Stimulated activated CD4-positive, alpha-beta T cell treated with anti-CD3 and anti-CD28 coated beads, Interleukin-1b, Interleukin-23, amount 100 ng/mL, for 48 hours (primary cell): ENCODE data around the gene BCKDHA.
"Not testable (repeated sequence)": the region's sequence is repeated elsewhere in the genome, so short reads cannot be mapped to it uniquely, and the experiment has no call there.

Source experiments
- DNase-seq: peaks from one replicate; pipeline ENCODE4 v3.0.0-alpha.2; 2020

The BCKDHA gene

GRCh38 chr19:41427647-41428480 is 30.2 kb downstream of the BCKDHA start:
- DNase-seq = no peak

DNA sequence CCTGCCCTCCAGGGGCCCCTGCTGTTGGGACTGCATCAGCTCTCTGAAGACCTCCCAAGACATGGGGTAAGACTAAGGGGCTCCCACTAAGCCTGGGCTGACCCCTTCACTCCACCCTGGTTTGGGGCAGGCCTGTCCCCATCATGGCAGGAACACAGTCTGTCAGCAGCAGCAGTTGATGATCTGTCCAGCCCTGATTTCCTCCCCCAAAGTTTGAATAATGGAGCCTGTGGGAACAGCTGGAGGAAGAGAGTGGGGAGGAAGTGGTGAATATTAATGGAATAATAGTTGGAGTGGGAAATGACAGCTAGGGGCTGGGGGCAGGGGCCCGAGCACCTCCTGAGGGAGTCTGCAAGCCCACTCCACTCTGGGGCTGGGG is 30.9 kb downstream of the BCKDHA start:
- no peak for DNase-seq

GRCh38 chr19:41430922-41431321 is 33.3 kb downstream of the BCKDHA start:
- no peak for DNase-seq

DNA sequence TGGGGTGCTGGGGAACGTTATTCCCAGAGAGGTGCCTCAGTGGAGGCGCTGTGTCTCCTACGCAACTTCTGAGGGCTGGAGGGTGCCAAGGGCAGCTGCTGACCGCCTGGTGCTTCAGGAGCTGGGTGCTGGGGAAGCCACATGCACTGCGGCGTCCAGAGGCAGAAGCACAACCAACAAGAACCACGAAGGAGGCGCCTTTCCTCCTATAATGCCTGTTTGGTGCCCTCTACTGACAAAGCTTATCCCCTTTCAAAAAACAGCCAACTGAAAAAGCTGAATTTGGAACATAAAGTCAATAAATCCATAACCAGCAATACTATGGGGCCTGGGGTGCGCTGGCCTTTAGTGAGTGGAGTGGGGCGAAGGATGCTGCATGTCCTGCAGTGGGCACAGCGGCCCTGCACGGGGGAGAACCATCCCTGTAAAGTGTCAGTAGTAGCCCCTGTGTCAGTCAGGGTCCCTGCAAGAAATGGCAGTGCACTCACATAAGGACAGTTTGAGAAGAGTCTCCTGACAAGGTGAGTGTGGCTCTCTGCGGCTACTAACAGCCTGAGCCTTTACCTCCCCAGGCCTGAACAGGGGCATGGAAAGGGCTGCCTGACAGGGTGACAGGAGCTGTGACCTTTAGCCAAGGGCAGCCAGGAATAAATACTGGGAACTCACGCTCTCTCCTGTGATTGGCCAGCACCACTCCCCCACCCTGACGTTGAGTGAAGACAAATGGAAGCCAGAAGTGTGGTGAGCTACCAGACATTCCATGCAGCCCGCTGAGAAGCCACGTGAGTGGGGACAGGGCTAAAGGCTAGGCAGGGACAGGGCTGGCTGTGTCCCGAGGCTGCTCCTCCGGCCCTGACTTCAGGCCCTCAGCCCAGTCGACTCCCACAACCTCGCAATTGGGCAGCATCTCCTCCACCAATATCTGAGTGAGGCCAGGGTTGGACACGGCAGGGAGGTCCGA is 34.1 kb downstream of the BCKDHA start:
- DNase-seq = no peak

DNA sequence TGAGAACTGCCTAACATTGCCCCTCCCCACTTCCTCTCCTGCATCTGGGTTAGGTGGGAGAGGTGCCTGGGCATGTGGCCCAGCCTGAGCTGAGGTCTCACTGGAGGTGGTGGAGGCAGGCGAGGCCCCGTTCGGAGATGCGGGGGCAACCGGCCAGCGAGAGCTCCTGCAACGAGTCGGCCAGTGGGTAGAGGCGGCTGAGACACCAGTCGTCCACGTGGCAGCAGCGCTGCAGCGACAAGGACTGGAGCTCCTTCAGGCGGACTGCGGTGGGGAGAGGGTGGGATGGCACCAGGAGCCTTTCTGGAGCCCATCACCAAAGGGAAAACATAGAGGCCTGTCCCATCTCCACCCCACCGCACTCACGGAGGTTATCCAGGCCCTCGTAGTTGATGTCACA is 35.6 kb downstream of the BCKDHA start:
- no peak for DNase-seq

DNA sequence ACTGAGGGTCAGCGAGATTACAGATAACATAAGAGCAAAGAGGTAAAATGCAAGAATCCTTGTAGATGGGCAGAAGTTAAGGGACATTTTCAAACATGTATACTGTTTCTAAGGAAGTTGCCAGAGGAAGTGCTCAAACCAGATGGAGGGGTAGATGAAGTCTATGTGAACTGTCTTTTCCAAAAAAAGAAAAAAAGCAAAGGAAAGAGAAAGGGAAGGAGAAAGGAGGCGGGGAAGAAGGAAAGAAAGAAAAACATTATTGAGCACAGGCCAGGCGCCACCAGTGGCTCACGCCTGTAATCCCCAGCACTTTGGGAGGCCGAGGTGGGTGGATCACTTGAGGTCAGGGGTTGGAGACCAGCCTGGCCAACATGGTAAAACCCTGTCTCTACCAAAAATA is 36.8 kb downstream of the BCKDHA start:
- DNase-seq = no peak

DNA sequence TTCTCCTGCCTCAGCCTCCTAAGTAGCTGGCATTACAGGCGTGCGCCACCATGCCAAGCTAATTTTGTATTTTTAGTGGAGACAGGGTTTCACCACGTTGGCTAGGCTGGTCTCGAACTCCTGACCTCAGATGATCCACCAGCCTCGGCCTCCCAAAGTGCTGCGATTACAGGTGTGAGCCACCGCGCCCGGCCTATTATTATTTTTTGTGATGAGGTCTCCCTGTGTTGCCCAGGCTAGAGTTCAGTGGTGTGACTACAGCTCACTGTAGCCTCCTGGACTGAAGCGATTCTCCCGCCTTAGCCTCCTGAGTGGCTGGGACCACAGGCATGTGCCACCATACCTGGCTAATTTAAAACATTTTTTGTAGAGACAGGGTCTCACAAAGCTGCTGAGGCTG is 37.8 kb downstream of the BCKDHA start:
- not testable (repeated sequence) for DNase-seq

DNA sequence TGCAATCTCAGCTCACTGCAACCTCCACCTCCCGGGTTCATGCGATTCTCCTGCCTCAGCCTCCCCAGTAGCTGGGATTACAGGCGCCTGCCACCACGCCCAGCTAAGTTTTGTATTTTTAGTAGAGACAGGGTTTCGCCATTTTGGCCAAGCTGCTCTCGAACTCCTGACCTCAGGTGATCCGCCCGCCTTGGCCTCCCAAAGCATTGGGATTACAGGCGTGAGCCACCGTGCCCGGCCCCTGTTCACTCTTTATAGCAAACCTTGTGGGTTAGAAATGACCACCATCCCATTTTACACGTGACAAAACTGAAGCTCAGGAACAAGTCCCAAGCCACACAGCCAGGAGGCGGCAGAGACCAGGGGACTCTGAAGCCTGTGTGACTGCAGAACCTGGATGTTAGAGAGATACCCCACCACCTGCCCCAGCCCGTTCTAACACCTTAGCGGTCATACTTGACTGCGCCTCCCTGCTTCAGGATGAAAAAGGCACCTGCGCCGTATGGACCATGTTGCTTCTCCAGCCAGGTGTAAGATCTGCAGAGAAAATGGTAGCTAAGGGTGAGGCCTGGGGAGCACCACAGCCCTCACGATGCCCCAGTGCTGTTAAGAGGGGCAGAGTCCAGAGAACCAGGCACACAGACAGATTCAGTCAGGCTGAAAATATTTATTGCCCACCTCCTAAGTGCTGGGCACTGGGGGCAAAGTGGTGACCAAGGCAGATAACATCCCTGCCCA is 38.5 kb downstream of the BCKDHA start:
- DNase-seq = no peak

- no peak for DNase-seq
Observed at GRCh38 chr19:41436674-41436951, 39.0 kb downstream of the BCKDHA start.

DNA sequence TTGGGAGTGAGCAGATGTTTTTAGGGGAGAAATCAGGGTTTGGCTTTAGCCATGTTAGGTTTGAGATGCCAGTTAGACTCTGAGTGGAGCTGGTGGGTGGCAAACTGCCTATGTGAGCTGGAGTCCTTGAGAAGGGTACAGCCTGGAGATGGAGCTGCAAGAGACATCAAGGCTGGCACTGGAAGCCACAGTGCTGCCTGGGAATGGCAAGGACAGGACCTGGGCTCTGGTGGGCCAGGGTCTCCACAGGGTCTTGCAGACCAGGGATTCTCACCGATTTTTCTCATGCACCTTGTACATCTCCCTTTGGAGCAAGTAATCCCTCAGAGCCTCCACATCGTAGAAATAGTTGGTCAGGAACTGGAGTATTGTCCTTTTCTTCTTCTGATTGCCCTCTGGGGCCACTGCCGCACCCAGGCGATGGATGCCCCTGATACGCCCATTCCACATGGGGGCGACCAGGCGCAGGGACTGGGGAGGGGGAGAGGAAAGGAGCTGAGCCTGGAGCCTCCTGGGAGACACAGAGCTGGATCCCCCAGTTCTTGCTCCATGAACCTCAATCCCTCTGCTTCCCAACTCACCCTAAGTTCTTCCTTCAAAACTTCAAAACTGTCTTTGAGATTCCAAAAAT is 40.4 kb downstream of the BCKDHA start:
- no peak for DNase-seq

DNA sequence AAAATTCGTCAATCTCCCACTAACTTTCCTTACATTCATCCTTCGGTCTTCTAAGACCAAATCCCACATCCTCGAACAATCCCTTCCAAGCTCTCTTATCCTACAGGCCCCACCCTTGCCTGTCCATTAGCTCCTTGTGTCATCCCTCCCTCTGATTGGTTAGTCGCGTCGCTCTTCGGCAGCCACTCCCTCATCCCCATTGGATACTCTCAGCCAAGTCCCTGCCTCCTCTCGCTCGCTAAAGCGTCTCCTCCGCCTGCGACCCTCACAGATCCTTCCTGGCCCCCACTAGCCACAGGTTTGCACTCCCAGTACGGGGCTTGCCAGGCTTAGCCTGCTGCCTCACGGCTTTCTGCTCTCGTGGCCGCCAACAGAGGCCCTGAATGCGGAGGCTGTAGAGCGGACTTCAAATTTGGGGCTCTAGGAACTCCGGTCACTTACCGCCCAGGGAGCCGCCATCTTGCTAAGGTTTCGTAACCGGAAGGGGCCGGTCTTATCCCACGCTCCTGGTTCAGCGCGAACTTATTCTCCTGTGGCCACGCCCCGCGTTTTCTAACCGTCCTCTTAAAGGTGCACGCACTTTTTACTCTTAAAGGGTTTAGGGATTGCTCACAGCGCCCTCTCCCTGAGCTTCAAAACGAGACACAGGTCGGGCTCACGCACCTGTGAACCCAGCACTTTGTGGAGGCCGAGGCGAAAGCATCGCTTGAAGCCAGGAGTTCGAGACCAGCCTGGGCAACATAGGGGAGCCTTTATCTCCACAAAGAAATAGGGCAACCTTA is 42.0 kb downstream of the BCKDHA start, which contains the start of gene DMAC2:
DMAC2 (minus strand) TSS at position 472 of the 782 bp plus-strand sequence; CDS start at position 459, 13 bp downstream.
- DNase-seq = peak; percentile 98

DNA sequence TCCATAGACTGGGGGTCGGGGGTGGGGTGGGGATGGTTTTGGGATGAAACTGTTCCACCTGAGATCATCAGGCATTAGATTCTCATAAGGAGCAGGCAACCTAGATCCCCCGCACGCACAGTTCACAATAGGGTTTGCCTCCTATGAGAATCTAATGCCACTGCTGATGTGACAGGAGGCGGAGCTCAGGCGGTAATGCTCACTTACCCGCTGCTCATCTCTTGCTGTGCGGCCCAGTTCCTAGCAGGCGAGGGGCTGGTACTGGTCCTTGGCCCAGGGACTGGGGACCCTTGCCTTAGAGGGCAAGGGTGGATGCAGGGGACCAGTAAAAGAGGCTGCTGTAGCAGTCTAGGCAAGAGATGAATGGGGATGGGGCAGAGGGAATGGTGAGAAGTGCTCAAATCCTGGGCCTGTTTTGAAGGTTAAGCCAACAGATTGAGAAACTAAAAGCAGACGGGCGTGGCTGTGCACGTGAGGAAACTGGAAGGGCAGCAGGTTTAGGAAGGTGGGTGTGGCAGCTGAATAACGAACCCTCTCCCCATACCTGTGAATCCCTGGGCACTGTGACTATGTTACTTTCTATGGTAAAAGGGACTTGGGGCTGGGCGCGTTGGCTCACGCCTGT is 43.8 kb downstream of the BCKDHA start:
- DNase-seq = no peak

DNA sequence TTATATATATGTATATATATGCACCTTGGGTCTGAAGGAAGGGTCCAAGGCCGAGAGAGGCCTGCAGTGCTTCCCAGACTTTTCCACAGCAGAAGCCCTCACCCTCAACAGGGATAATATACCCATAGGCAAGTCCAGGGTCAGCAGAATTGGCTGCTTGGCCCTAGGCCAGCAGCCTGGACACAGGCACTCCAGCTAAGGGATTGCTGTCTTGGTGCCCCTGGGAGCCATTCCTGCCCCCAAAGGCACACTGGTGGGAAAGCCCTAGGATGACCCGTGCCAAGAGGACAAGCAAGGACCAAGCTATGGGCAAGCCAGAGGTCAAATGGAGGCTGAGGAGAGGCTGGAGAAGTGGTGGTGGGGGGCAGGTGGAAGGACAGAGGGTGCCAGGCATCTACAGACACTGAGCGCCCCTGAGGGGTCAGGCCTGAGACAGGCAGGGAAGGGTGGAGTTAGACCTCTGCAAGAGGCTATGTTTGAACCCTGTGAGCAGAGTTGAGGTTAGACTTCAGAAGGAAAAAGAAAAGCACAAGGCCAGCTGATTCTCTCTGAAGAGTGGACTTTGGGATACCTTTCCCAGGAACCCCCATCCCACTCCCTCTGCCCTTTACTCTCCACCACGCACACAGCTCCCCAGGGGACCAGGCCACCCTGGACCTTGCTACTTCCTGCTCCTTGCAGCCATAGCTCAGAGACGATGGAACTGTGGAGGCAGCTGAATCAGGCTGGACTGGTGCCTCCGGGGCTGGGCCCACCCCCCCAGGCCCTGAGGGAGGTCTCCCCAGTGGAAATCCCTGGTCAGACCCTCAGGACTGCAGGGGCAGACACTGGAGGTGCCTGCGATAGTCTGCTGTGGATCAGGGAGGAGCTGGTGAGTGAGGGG is 45.1 kb downstream of the BCKDHA start, which contains the start of gene ERICH4:
ERICH4 (plus strand) TSS at position 684 of the 883 bp plus-strand sequence; CDS start at position 698, 14 bp downstream.
- DNase-seq = no peak

GRCh38 chr19:41443813-41444455 is 46.3 kb downstream of the BCKDHA start:
- no peak for DNase-seq

DNA sequence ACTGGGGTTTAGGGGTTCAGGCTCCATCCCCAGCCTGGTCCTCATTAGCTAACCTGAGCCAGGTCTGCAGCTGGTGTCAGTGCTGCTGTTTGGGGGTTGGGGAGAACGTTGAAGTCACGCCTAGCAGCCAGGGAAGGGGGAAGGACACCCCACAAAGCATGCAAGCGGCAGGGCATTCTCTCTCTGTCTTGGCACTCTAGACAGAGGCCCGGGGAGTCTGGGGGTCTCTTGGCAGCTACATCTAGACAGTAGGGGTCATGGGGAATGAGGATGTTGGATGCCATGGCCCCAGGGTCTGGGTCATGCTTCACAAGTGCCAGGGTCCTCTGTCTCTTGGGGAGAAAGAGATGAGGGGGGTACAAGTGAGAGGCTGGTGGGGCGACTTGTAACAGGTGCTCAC is 48.0 kb downstream of the BCKDHA start:
- no peak for DNase-seq

DNA sequence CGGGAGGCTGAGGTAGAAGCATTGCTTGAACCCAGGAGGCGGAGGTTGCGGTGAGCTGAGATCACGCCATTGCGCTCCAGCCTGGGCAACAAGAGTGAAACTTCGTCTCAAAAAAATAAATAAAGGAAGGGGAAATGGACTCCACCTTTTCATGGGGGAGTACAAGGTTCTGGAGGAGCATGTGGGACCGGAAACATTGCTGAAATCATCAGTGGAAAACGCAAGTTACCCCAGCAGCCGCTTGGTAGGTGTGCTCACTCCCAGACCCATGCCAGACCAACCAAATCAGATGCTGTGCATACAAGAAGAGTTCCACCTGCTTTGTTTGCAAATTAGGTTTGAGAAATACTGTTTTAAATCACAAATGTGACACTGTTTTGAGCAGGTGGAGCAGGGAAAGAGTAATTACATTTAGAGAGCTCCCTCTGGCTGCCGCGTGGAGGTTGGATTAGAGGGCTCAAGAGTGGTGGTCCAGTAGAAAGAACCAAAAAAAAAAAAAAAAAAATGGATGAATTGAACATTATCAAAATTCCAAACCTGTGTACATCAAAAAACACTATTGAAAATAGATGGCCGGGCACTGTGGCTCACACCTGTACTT is 50.2 kb downstream of the BCKDHA start:
- DNase-seq = no peak

- DNase-seq = peak; percentile 70
Observed at GRCh38 chr19:41449079-41449864, 51.7 kb downstream of the BCKDHA start.

GRCh38 chr19:41449865-41450178 is 52.2 kb downstream of the BCKDHA start:
- DNase-seq = no peak
